ENCODE measurements around the gene ANGEL1. TPM values are rescaled to one million over a fixed set of nuclear protein-coding genes. Genes with fewer than 3 reads are reported as not detected.

Gene ANGEL1
- total and polyA plus RNA-seq, 2 experiments from 2014 or later = 5.3 to 31.6 TPM

DNA sequence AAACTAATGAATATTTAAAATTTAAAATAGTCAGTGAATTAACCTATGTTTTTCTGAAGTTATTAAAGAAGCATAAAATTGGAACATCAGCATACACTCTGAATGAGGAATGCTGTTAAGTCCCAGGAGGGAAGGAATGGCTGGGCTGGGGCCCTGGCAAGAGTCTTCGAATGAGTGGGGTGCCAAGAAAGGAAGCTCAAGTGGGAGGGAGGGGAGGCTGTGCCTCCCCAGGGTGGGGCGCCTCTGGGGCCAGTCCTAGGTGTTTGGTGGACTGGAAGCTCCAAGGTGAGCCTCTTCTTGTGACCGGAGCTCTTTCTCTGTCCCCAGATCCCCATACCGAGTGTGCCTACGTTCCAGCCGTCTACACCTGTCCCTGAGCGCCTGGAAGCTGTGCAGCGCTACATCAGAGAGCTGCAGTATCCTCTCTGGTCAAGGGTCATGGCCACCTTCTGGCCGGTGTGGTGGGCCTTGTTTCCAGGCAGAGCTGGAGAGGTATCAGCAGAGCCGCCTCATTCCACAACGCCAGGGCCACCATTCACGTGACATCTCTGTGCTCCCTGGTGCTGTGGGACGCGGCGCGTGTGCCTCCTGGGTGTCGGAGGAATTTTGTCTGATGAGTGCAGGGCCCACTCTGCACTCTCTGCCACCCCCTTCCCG is 42.9 kb downstream of the ANGEL1 start:
- H3K4me1 Mint-ChIP-seq = peaks cover 28% of the 10 kb centered on the region
- Histone ChIP-seq H3K9me2 (ENCODE audit: insufficient read depth) (no peaks in the 10 kb centered on the region), H3K27me3 (ENCODE audit: insufficient read depth) (peaks cover 6% of the 10 kb centered on the region), H3K36me3 (ENCODE audit: insufficient read depth) (no peaks in the 10 kb centered on the region), H3F3A (replicated peaks; ENCODE audit: low read depth) (no peaks in the 10 kb centered on the region), H4K20me1 (replicated peaks; ENCODE audit: insufficient read depth) (no peaks in the 10 kb centered on the region), H3K4me3 (no peak overlapping the region), H3K79me2 (replicated peaks; ENCODE audit: insufficient read depth) (no peaks in the 10 kb centered on the region), H2AFZ (no peak overlapping the region), H3K4me1 (ENCODE audit: insufficient read depth) (peaks cover 11% of the 10 kb centered on the region), H3K27ac (ENCODE audit: low read depth) (no peak overlapping the region), H3K4me2 (no peak overlapping the region)
- no peaks in the 10 kb centered on the region for H3K36me3 Mint-ChIP-seq (ENCODE audit: low read depth)
- 0 out of 3 replicates have a peak, but pooled peaks cover 4% of the 10 kb centered on the region for H3K9me3 Mint-ChIP-seq
- no peak for DNase-seq (ENCODE audit: low spot score)
- no peak overlapping the region for H3K4me3 Mint-ChIP-seq
- TF ChIP-seq NANOG (IDR thresholded peaks at IDR 0.05; ENCODE audit: borderline replicate concordance) = no peak
- TF ChIP-seq REST (IDR thresholded peaks at IDR 0.05; ENCODE audit: unreplicated experiment) = no peak
- no peak for TF ChIP-seq STAT1 (IDR thresholded peaks at IDR 0.05; ENCODE audit: unreplicated experiment)
- TF ChIP-seq EZH2 (IDR thresholded peaks at IDR 0.05; ENCODE audit: low read depth, unreplicated experiment) = no peak
- TF ChIP-seq, protein P1, sequence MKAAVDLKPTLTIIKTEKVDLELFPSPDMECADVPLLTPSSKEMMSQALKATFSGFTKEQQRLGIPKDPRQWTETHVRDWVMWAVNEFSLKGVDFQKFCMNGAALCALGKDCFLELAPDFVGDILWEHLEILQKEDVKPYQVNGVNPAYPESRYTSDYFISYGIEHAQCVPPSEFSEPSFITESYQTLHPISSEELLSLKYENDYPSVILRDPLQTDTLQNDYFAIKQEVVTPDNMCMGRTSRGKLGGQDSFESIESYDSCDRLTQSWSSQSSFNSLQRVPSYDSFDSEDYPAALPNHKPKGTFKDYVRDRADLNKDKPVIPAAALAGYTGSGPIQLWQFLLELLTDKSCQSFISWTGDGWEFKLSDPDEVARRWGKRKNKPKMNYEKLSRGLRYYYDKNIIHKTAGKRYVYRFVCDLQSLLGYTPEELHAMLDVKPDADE (IDR thresholded peaks at IDR 0.05) = no peak
- TF ChIP-seq, protein P2, sequence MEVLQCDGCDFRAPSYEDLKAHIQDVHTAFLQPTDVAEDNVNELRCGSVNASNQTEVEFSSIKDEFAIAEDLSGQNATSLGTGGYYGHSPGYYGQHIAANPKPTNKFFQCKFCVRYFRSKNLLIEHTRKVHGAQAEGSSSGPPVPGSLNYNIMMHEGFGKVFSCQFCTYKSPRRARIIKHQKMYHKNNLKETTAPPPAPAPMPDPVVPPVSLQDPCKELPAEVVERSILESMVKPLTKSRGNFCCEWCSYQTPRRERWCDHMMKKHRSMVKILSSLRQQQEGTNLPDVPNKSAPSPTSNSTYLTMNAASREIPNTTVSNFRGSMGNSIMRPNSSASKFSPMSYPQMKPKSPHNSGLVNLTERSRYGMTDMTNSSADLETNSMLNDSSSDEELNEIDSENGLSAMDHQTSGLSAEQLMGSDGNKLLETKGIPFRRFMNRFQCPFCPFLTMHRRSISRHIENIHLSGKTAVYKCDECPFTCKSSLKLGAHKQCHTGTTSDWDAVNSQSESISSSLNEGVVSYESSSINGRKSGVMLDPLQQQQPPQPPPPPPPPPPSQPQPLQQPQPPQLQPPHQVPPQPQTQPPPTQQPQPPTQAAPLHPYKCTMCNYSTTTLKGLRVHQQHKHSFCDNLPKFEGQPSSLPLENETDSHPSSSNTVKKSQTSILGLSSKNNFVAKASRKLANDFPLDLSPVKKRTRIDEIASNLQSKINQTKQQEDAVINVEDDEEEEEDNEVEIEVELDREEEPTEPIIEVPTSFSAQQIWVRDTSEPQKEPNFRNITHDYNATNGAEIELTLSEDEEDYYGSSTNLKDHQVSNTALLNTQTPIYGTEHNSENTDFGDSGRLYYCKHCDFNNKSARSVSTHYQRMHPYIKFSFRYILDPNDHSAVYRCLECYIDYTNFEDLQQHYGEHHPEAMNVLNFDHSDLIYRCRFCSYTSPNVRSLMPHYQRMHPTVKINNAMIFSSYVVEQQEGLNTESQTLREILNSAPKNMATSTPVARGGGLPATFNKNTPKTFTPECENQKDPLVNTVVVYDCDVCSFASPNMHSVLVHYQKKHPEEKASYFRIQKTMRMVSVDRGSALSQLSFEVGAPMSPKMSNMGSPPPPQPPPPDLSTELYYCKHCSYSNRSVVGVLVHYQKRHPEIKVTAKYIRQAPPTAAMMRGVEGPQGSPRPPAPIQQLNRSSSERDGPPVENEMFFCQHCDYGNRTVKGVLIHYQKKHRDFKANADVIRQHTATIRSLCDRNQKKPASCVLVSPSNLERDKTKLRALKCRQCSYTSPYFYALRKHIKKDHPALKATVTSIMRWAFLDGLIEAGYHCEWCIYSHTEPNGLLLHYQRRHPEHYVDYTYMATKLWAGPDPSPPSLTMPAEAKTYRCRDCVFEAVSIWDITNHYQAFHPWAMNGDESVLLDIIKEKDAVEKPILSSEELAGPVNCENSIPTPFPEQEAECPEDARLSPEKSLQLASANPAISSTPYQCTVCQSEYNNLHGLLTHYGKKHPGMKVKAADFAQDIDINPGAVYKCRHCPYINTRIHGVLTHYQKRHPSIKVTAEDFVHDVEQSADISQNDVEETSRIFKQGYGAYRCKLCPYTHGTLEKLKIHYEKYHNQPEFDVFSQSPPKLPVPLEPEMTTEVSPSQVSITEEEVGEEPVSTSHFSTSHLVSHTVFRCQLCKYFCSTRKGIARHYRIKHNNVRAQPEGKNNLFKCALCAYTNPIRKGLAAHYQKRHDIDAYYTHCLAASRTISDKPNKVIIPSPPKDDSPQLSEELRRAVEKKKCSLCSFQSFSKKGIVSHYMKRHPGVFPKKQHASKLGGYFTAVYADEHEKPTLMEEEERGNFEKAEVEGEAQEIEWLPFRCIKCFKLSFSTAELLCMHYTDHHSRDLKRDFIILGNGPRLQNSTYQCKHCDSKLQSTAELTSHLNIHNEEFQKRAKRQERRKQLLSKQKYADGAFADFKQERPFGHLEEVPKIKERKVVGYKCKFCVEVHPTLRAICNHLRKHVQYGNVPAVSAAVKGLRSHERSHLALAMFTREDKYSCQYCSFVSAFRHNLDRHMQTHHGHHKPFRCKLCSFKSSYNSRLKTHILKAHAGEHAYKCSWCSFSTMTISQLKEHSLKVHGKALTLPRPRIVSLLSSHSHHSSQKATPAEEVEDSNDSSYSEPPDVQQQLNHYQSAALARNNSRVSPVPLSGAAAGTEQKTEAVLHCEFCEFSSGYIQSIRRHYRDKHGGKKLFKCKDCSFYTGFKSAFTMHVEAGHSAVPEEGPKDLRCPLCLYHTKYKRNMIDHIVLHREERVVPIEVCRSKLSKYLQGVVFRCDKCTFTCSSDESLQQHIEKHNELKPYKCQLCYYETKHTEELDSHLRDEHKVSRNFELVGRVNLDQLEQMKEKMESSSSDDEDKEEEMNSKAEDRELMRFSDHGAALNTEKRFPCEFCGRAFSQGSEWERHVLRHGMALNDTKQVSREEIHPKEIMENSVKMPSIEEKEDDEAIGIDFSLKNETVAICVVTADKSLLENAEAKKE (CRISPR knock-in tag; IDR thresholded peaks at IDR 0.05) = no peak
- TF ChIP-seq ZNF114 (CRISPR knock-in tag; IDR thresholded peaks at IDR 0.05) = no peak
- H3K27ac Mint-ChIP-seq = no peak overlapping the region
- ATAC-seq = no peak
- H3K27me3 Mint-ChIP-seq (ENCODE audit: insufficient read depth, low read depth, poor library complexity) = peaks cover 11% of the 10 kb centered on the region
